GM11168 (cell line): ENCODE measurements around the gene TEAD2.

Experiments
- in situ Hi-C: fragments of 300-500 bp; cut with MboI; formaldehyde crosslinking; loops from one replicate; pipeline ENCODE4 v1.12.0; 2022; ENCODE audit warnings: low sequenced_read_pairs; ENCODE audit not compliant: unreplicated experiment

Gene TEAD2

GRCh38 chr19:49297403-49297802 lies 64.8 kb downstream of the TEAD2 start:
- in situ Hi-C loops: no loop called here

- in situ Hi-C loops: no loop called here
Observed at GRCh38 chr19:49295208-49295880, 66.9 kb downstream of the TEAD2 start.

GRCh38 chr19:49294401-49294800 lies 67.8 kb downstream of the TEAD2 start:
- in situ Hi-C loops: no loop called here
